HL-60 (cell line): ENCODE results near the gene EPB41L2.

Experiments
- CTCF ChIP-seq: IDR thresholded peaks from one replicate; pipeline ENCODE4 v1.5.1; 2011; ENCODE audit warnings: low read length, control low read depth, inconsistent platforms; ENCODE audit not compliant: insufficient read depth
- GABPA ChIP-seq: IDR thresholded peaks from 2 replicates; pipeline ENCODE4 v1.6.1; 2012; ENCODE audit warnings: low read depth
- POLR2AphosphoS5 ChIP-seq: IDR thresholded peaks from 2 replicates; pipeline ENCODE4 v1.6.1; 2012; ENCODE audit warnings: low read depth
- REST ChIP-seq: IDR thresholded peaks from 2 replicates; pipeline ENCODE4 v1.6.1; 2012; ENCODE audit warnings: low read depth; ENCODE audit not compliant: insufficient replicate concordance
- SPI1 ChIP-seq: IDR thresholded peaks from 2 replicates; pipeline ENCODE4 v1.6.1; 2012; ENCODE audit warnings: low read depth, mild to moderate bottlenecking, borderline replicate concordance

- peak; percentile 83 for TF ChIP-seq CTCF
- no peak for TF ChIP-seq GABPA
- no peak for TF ChIP-seq POLR2AphosphoS5
- no peak for TF ChIP-seq REST
- TF ChIP-seq SPI1, result no peak
These were observed 190.6 kb downstream of the EPB41L2 start for GRCh38 chr6:130872250-130873095.
